HEK293 (cell line): ENCODE results near the gene ZG16.
A peak's percentile ranks its signal among the peaks of the same experiment; 100 is the strongest.

Experiments used
- ATF2 ChIP-seq: fragments of 450-650 bp; formaldehyde crosslinking; IDR thresholded peaks from 2 replicates; pipeline ENCODE4 v1.5.1; 2016; ENCODE audit warnings: missing biosample characterization, missing genetic modification characterization, low read depth
- GLIS1 ChIP-seq: fragments of 450-650 bp; formaldehyde crosslinking; IDR thresholded peaks from 2 replicates; pipeline ENCODE4 v1.5.1; 2016; ENCODE audit warnings: missing biosample characterization, missing genetic modification characterization
- HOXC10 ChIP-seq: sonication (generic); formaldehyde crosslinking; IDR thresholded peaks from 2 replicates; pipeline ENCODE4 v1.8.1; 2023; ENCODE audit warnings: mild to moderate bottlenecking, missing genetic modification reagents
- HOXD13 ChIP-seq: sonication (generic); formaldehyde crosslinking; IDR thresholded peaks from 2 replicates; pipeline ENCODE4 v1.8.0; 2022; ENCODE audit warnings: missing genetic modification reagents, borderline replicate concordance
- IKZF3 ChIP-seq: fragments of 450-650 bp; IDR thresholded peaks from 2 replicates; pipeline ENCODE4 v1.5.0; 2018; ENCODE audit warnings: missing biosample characterization, mild to moderate bottlenecking, missing genetic modification characterization, moderate library complexity
- KLF1 ChIP-seq: fragments of 450-650 bp; formaldehyde crosslinking; IDR thresholded peaks from 2 replicates; pipeline ENCODE4 v1.5.1; 2016; ENCODE audit warnings: missing biosample characterization, missing genetic modification characterization
- KLF16 ChIP-seq: fragments of 450-650 bp; formaldehyde crosslinking; IDR thresholded peaks from 2 replicates; pipeline ENCODE4 v1.5.1; 2017; ENCODE audit warnings: missing biosample characterization, missing genetic modification characterization
- KLF17 ChIP-seq: fragments of 450-650 bp; formaldehyde crosslinking; IDR thresholded peaks from 2 replicates; pipeline ENCODE4 v1.5.1; 2016; ENCODE audit warnings: missing biosample characterization, missing genetic modification characterization
- KLF8 ChIP-seq: fragments of 450-650 bp; formaldehyde crosslinking; IDR thresholded peaks from 2 replicates; pipeline ENCODE4 v1.5.1; 2016; ENCODE audit warnings: missing biosample characterization, missing genetic modification characterization
- PRDM1 ChIP-seq: fragments of 450-650 bp; formaldehyde crosslinking; IDR thresholded peaks from 2 replicates; pipeline ENCODE4; 2016; ENCODE audit warnings: missing biosample characterization, missing genetic modification characterization
- RBAK ChIP-seq: fragments of 450-650 bp; formaldehyde crosslinking; IDR thresholded peaks from 2 replicates; pipeline ENCODE4 v1.5.1; 2016; ENCODE audit warnings: missing biosample characterization, missing genetic modification characterization
- REST ChIP-seq: fragments of 450-650 bp; formaldehyde crosslinking; IDR thresholded peaks from 2 replicates; pipeline ENCODE4 v1.5.1; 2016; ENCODE audit warnings: missing biosample characterization, missing genetic modification characterization
- ZBTB17 ChIP-seq: fragments of 450-650 bp; formaldehyde crosslinking; IDR thresholded peaks from 2 replicates; pipeline ENCODE4 v1.5.1; 2016; ENCODE audit warnings: missing biosample characterization, missing genetic modification characterization
- ZBTB21 ChIP-seq: fragments of 450-650 bp; formaldehyde crosslinking; IDR thresholded peaks from 2 replicates; pipeline ENCODE4 v1.5.1; 2017; ENCODE audit warnings: missing biosample characterization, missing genetic modification characterization
- ZNF132 ChIP-seq: fragments of 450-650 bp; formaldehyde crosslinking; IDR thresholded peaks from 2 replicates; pipeline ENCODE4 v1.5.1; 2017; ENCODE audit warnings: missing biosample characterization, missing genetic modification characterization, borderline replicate concordance
- ZNF2 ChIP-seq: fragments of 450-650 bp; formaldehyde crosslinking; IDR thresholded peaks from 2 replicates; pipeline ENCODE4 v1.5.1; 2016; ENCODE audit warnings: missing biosample characterization, missing genetic modification characterization
- ZNF202 ChIP-seq: fragments of 450-650 bp; formaldehyde crosslinking; IDR thresholded peaks from 2 replicates; pipeline ENCODE4 v1.5.1; 2016; ENCODE audit warnings: missing biosample characterization, missing genetic modification characterization, borderline replicate concordance
- ZNF23 ChIP-seq: fragments of 450-650 bp; formaldehyde crosslinking; IDR thresholded peaks from 2 replicates; pipeline ENCODE4 v1.5.1; 2016; ENCODE audit warnings: missing biosample characterization, missing genetic modification characterization, borderline replicate concordance
- ZNF274 ChIP-seq, 2 experiments: fragments of 200-500 bp in 1 of 2; fragments of 450-650 bp in 1 of 2; sonication (Bioruptor generic) in 1 of 2; formaldehyde crosslinking in 1 of 2; IDR thresholded peaks; 2 replicates each; pipeline versions ENCODE4 v1.5.1 to v1.6.1; 2014 to 2016; ENCODE audit warnings: borderline replicate concordance in 1 of 2, inconsistent platforms in 1 of 2, low read length in 1 of 2, missing biosample characterization in 1 of 2, missing genetic modification characterization in 1 of 2
- ZNF335 ChIP-seq: fragments of 450-650 bp; formaldehyde crosslinking; conservative IDR thresholded peaks from 2 replicates; pipeline ENCODE4 v1.5.1; 2016; ENCODE audit warnings: missing biosample characterization, missing genetic modification characterization
- ZNF341 ChIP-seq: fragments of 450-650 bp; formaldehyde crosslinking; IDR thresholded peaks from 2 replicates; pipeline ENCODE4; 2016; ENCODE audit warnings: low read depth, missing biosample characterization, missing genetic modification characterization
- ZNF350 ChIP-seq: fragments of 450-650 bp; formaldehyde crosslinking; IDR thresholded peaks from 2 replicates; pipeline ENCODE4 v1.5.0; 2017; ENCODE audit warnings: missing biosample characterization, mild to moderate bottlenecking, missing genetic modification characterization
- ZNF366 ChIP-seq: fragments of 450-650 bp; formaldehyde crosslinking; conservative IDR thresholded peaks from 2 replicates; pipeline ENCODE4 v1.5.1; 2016; ENCODE audit warnings: missing biosample characterization, missing genetic modification characterization
- ZNF398 ChIP-seq: fragments of 450-650 bp; formaldehyde crosslinking; IDR thresholded peaks from 2 replicates; pipeline ENCODE4 v1.5.1; 2017; ENCODE audit warnings: missing biosample characterization, missing genetic modification characterization
- ZNF501 ChIP-seq: fragments of 450-650 bp; formaldehyde crosslinking; IDR thresholded peaks from 2 replicates; pipeline ENCODE4 v1.5.1; 2016; ENCODE audit warnings: missing biosample characterization, missing genetic modification characterization
- ZNF571 ChIP-seq: fragments of 450-650 bp; formaldehyde crosslinking; IDR thresholded peaks from 2 replicates; pipeline ENCODE4 v1.5.0; 2017; ENCODE audit warnings: missing biosample characterization, missing genetic modification characterization
- ZNF600 ChIP-seq: fragments of 450-650 bp; formaldehyde crosslinking; IDR thresholded peaks from 2 replicates; pipeline ENCODE4 v1.5.1; 2016; ENCODE audit warnings: missing biosample characterization, missing genetic modification characterization
- ZNF629 ChIP-seq: fragments of 450-650 bp; formaldehyde crosslinking; IDR thresholded peaks from 2 replicates; pipeline ENCODE4 v1.5.1; 2017; ENCODE audit warnings: missing biosample characterization, missing genetic modification characterization
- ZNF654 ChIP-seq: fragments of 450-650 bp; formaldehyde crosslinking; IDR thresholded peaks from 2 replicates; pipeline ENCODE4 v1.5.1; 2016; ENCODE audit warnings: low read depth, missing biosample characterization, missing genetic modification characterization
- ZNF707 ChIP-seq: fragments of 450-650 bp; formaldehyde crosslinking; IDR thresholded peaks from 2 replicates; pipeline ENCODE4 v1.5.1; 2016; ENCODE audit warnings: missing biosample characterization, missing genetic modification characterization
- ZNF768 ChIP-seq: fragments of 450-650 bp; formaldehyde crosslinking; IDR thresholded peaks from 2 replicates; pipeline ENCODE4 v1.5.1; 2018; ENCODE audit warnings: missing biosample characterization, mild to moderate bottlenecking, missing genetic modification characterization

ZG16 gene

GRCh38 chr16:29775742-29776408 is 2.2 kb upstream of the ZG16 start (continued):
- TF ChIP-seq ZNF501 (tag by site-specific recombination) (no peak), ZNF366 (tag by site-specific recombination) (peak; percentile 63), ZNF707 (tag by site-specific recombination) (no peak), ZNF202 (no peak), ZNF768 (tag by site-specific recombination) (no peak), GLIS1 (tag by site-specific recombination) (no peak), ZNF274 (IDR thresholded peaks at IDR 0.05; ENCODE audit: low read length) (no peak), ZNF274 (tag by site-specific recombination; IDR thresholded peaks at IDR 0.05; ENCODE audit: borderline replicate concordance) (no peak), IKZF3 (tag by site-specific recombination) (0 out of 2 replicates have a peak, but pooled peaks have one; percentile 12), ZBTB17 (tag by site-specific recombination) (peak; percentile 74), PRDM1 (tag by site-specific recombination) (peak; percentile 92), ATF2 (tag by site-specific recombination) (peak; percentile 81), ZNF132 (tag by site-specific recombination) (no peak), RBAK (no peak), ZNF654 (tag by site-specific recombination) (no peak), ZNF23 (tag by site-specific recombination) (no peak), HOXD13 (CRISPR knock-in tag) (no peak), KLF1 (tag by site-specific recombination) (peak; percentile 42; the same call in 1 of the 2 replicates), ZNF341 (tag by site-specific recombination) (peak; percentile 62), ZNF335 (tag by site-specific recombination) (peak; percentile 95), ZNF398 (tag by site-specific recombination) (peak; percentile 84), ZBTB21 (tag by site-specific recombination) (0 out of 2 replicates have a peak, but pooled peaks have one; percentile 37), KLF16 (tag by site-specific recombination) (no peak), KLF17 (tag by site-specific recombination) (peak; percentile 80), ZNF350 (tag by site-specific recombination) (no peak), ZNF600 (tag by site-specific recombination) (0 out of 2 replicates have a peak, but pooled peaks have one; percentile 13), KLF8 (tag by site-specific recombination) (no peak), ZNF2 (tag by site-specific recombination) (no peak), ZNF571 (tag by site-specific recombination) (no peak), ZNF629 (peak; percentile 59), REST (tag by site-specific recombination) (no peak), HOXC10 (CRISPR knock-in tag) (no peak)
